ENCODE measurements around the gene MYRIP. TPM values are rescaled to one million over a fixed set of nuclear protein-coding genes. Genes with fewer than 3 reads are reported as not detected.

MYRIP gene
- total and polyA plus RNA-seq, 2 of the 4 experiments (the other 2 are of a cell fraction) = not detected

- Histone ChIP-seq H2AK9ac (replicated peaks; ENCODE audit: low read depth, low read length, poor library complexity) (no peak overlapping the region), H3K79me1 (ENCODE audit: low read depth in 1 of 2, low read length in 2 of 2) (no peaks in the 10 kb centered on the region), H3K27me3 (ENCODE audit: control insufficient read depth, insufficient read depth, low read length) (no peaks in the 10 kb centered on the region), H4K5ac (ENCODE audit: low read depth, low read length) (no peak overlapping the region), H3K4me2 (ENCODE audit: low read depth, low read length) (no peak overlapping the region), H4K8ac (ENCODE audit: low read depth in 2 of 2, low read length in 2 of 2) (no peak overlapping the region), H2BK120ac (ENCODE audit: low read depth, low read length) (no peak overlapping the region), H3K36me3 (ENCODE audit: control insufficient read depth, insufficient read depth, low read length) (no peaks in the 10 kb centered on the region), H2BK15ac (ENCODE audit: low read depth, low read length) (no peak overlapping the region), H3K9me1 (ENCODE audit: insufficient read depth, low read length) (no peaks in the 10 kb centered on the region), H3K4me3 (ENCODE audit: insufficient read depth, low read depth, low read length) (no peak overlapping the region), H3K4me1 (ENCODE audit: control insufficient read depth, insufficient read depth, low read length) (no peaks in the 10 kb centered on the region), H2AK5ac (ENCODE audit: low read depth, low read length) (no peak overlapping the region), H3K27ac (ENCODE audit: insufficient read depth, low read length) (no peak overlapping the region), H3K9me3 (ENCODE audit: control insufficient read depth, insufficient read depth, low read length) (peaks cover 11% of the 10 kb centered on the region), H2BK5ac (ENCODE audit: low read depth, low read length, poor library complexity, severe bottlenecking) (no peak overlapping the region), H2AFZ (replicated peaks; ENCODE audit: low read length, poor library complexity) (no peak overlapping the region), H3K56ac (ENCODE audit: extremely low read depth, insufficient read depth, low read length) (no peak overlapping the region), H4K20me1 (ENCODE audit: insufficient read depth, low read length) (no peaks in the 10 kb centered on the region), H4K91ac (ENCODE audit: insufficient read depth, low read depth, low read length) (no peak overlapping the region), H3K9ac (ENCODE audit: low read depth, low read length) (no peak overlapping the region), H3K18ac (ENCODE audit: low read depth, low read length) (no peak overlapping the region), H3K4ac (ENCODE audit: low read depth, low read length) (no peak overlapping the region), H3K14ac (replicated peaks; ENCODE audit: low read depth, low read length) (no peak overlapping the region), H2BK20ac (ENCODE audit: low read depth, low read length) (no peak overlapping the region), H3K23ac (ENCODE audit: low read depth, low read length) (no peak overlapping the region)
- in situ Hi-C loops (cut with MboI; ENCODE audit: low sequenced_read_pairs) (no loop called here), dilution Hi-C loops (cut with HindIII; ENCODE audit: low sequenced_read_pairs, unreplicated experiment) (no loop called here), intact Hi-C loops (cut with micrococcal nuclease) (no loop called here)
- ATAC-seq (ENCODE audit: low read depth) = no peak
- BruUV-seq (replicated peaks) = no TSS peak
- no peak for DNase-seq
- ChIA-PET POLR2A (ENCODE audit: unreplicated experiment) (no interaction called here), CTCF (no interaction called here)
- no CpG with 5 or more reads among the region's 1 CpG for WGBS, 2 experiments (ENCODE audit: extremely low coverage in 2 of 2, insufficient read length in 1 of 2)
- TF ChIP-seq CHD1 (IDR thresholded peaks at IDR 0.05; ENCODE audit: low read depth, low read length) (no peak), MAZ (IDR thresholded peaks at IDR 0.05; ENCODE audit: borderline replicate concordance, low read depth, low read length) (no peak), RFX5 (IDR thresholded peaks at IDR 0.05; ENCODE audit: low read depth, low read length) (no peak), MXI1 (IDR thresholded peaks at IDR 0.05; ENCODE audit: borderline replicate concordance, low read depth, low read length) (no peak), CEBPB (IDR thresholded peaks at IDR 0.05; ENCODE audit: low read depth, low read length) (no peak), POLR2A (IDR thresholded peaks at IDR 0.05; ENCODE audit: low read depth, low read length) (no peak), RAD21 (IDR thresholded peaks at IDR 0.05; ENCODE audit: low read length) (no peak), BHLHE40 (IDR thresholded peaks at IDR 0.05; ENCODE audit: low read depth, low read length) (no peak), FOS (IDR thresholded peaks at IDR 0.05; ENCODE audit: low read depth, low read length) (no peak), ELK1 (IDR thresholded peaks at IDR 0.05; ENCODE audit: borderline replicate concordance, low read depth, low read length) (no peak), RCOR1 (IDR thresholded peaks at IDR 0.05; ENCODE audit: insufficient replicate concordance, low read length) (no peak), SMC3 (IDR thresholded peaks at IDR 0.05; ENCODE audit: low read depth, low read length) (no peak), NFE2L2 (IDR thresholded peaks at IDR 0.05; ENCODE audit: low read depth, low read length) (no peak)
- TF ChIP-seq, protein P1, sequence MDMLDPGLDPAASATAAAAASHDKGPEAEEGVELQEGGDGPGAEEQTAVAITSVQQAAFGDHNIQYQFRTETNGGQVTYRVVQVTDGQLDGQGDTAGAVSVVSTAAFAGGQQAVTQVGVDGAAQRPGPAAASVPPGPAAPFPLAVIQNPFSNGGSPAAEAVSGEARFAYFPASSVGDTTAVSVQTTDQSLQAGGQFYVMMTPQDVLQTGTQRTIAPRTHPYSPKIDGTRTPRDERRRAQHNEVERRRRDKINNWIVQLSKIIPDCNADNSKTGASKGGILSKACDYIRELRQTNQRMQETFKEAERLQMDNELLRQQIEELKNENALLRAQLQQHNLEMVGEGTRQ (IDR thresholded peaks at IDR 0.05; ENCODE audit: low read depth, low read length) = no peak
These were observed 128.5 kb downstream of the MYRIP start for GRCh38 chr3:39937874-39938273.
